ENCODE measurements around the gene PGLYRP3.

DNA sequence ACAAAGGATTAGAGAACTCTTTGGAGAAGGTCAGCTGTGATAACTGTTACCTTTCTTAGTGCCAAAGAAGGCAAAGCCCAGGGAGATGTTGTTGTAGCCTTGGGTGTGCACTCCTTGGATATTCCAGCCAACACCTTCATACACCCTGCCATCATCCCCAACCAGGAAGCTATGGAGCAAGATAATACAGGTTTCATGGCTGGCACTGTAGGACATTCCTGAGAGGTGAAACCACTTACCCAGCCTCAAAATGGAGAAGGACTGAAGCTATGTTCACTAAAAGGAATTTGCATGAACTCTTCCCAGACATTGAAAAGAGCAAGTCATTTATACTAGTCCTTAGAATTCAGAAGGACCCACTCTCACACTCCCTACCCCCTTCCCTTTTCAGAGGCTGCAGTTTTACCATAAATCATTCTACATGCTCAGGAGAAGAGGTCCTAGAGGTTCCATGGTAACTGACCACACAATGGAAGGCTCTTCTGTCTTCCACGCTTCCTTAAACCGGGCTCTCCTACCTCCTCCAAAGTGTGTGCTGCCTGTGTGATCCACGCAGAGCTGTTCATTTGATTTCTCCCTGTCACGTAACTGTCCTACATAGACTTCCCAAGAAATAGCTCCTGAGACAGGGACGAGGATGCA is 30.4 kb upstream of the PGLYRP3 start:
- no peak for TF ChIP-seq POLR2AphosphoS5 (IDR thresholded peaks at IDR 0.05; ENCODE audit: low read depth, low read length)
- no peak for TF ChIP-seq POLR2A (IDR thresholded peaks at IDR 0.05; ENCODE audit: low read depth, low read length)

All from GM12891 (cell line).